K562 (cell line): ENCODE results near the gene SLC5A5. TPM values are rescaled to one million over a fixed set of nuclear protein-coding genes. Genes with fewer than 3 reads are reported as not detected.

Experiments
- CTBP1 ChIP-seq: fragments of 450-650 bp; IDR thresholded peaks from 2 replicates; pipeline ENCODE4 v1.6.1; 2016; ENCODE audit warnings: borderline replicate concordance
- DACH1 ChIP-seq: fragments of 450-650 bp; IDR thresholded peaks from 2 replicates; pipeline ENCODE4 v1.6.1; 2018; ENCODE audit not compliant: partially characterized antibody
- ERF ChIP-seq: fragments of 450-650 bp; formaldehyde crosslinking; IDR thresholded peaks from 2 replicates; pipeline ENCODE4 v1.4.0; 2020; ENCODE audit warnings: mild to moderate bottlenecking, mixed read lengths
- ESRRA ChIP-seq: fragments of 450-650 bp; IDR thresholded peaks from 2 replicates; pipeline ENCODE4 v1.6.1; 2014; ENCODE audit warnings: low read depth, mild to moderate bottlenecking, moderate library complexity, borderline replicate concordance
- FOXP1 ChIP-seq: sonication (generic); formaldehyde crosslinking; IDR thresholded peaks from 2 replicates; pipeline ENCODE4 v1.8.0; 2022; ENCODE audit warnings: mild to moderate bottlenecking, missing genetic modification reagents
- HBP1 ChIP-seq: fragments of 450-650 bp; formaldehyde crosslinking; IDR thresholded peaks from 2 replicates; pipeline ENCODE4 v1.4.0; 2022; ENCODE audit warnings: missing genetic modification characterization
- HNRNPLL ChIP-seq: fragments of 200-400 bp; formaldehyde crosslinking; IDR thresholded peaks from 2 replicates; pipeline ENCODE4 v1.6.1; 2017; ENCODE audit warnings: low read length, low read depth, mild to moderate bottlenecking; ENCODE audit not compliant: poor library complexity, severe bottlenecking
- MCM3 ChIP-seq: fragments of 450-650 bp; IDR thresholded peaks from 2 replicates; pipeline ENCODE4 v1.6.1; 2016
- MNT ChIP-seq, 2 experiments: fragments of 450-650 bp; conservative IDR thresholded peaks; 2 replicates each; pipeline ENCODE4 v1.6.1; 2017; ENCODE audit warnings: mild to moderate bottlenecking in 2 of 2, moderate library complexity in 2 of 2
- NRF1 ChIP-seq, 2 experiments: fragments of 450-650 bp; IDR thresholded peaks in 1 of 2; conservative IDR thresholded peaks in 1 of 2; 2 replicates each; pipeline ENCODE4 v1.6.1; 2014; ENCODE audit warnings: mild to moderate bottlenecking in 2 of 2
- POLR2AphosphoS2 ChIP-seq: IDR thresholded peaks from 2 replicates; pipeline ENCODE4 v1.6.1; 2012; ENCODE audit warnings: low read length, improper control_type of control experiment
- RFX1 ChIP-seq: fragments of 450-650 bp; IDR thresholded peaks from 2 replicates; pipeline ENCODE4 v1.6.1; 2016; ENCODE audit warnings: mild to moderate bottlenecking, moderate library complexity
- RFX5 ChIP-seq: IDR thresholded peaks from 2 replicates; pipeline ENCODE4 v1.6.1; 2011; ENCODE audit warnings: low read depth, mild to moderate bottlenecking, improper control_type of control experiment, low read length
- SMARCC2 ChIP-seq: fragments of 450-650 bp; IDR thresholded peaks from 2 replicates; pipeline ENCODE4 v1.6.1; 2017; ENCODE audit warnings: antibody characterized with exemption, moderate library complexity, mild to moderate bottlenecking, low read depth
- SREBF2 ChIP-seq: sonication (generic); formaldehyde crosslinking; IDR thresholded peaks from 2 replicates; pipeline ENCODE4 v1.4.0; 2020; ENCODE audit warnings: mild to moderate bottlenecking, missing genetic modification reagents
- SRSF1 ChIP-seq: fragments of 200-400 bp; formaldehyde crosslinking; IDR thresholded peaks from 2 replicates; pipeline ENCODE4 v1.6.1; 2017; ENCODE audit warnings: mild to moderate bottlenecking, low read depth, low read length, moderate library complexity
- STAT5A ChIP-seq: IDR thresholded peaks from 2 replicates; pipeline ENCODE4 v1.6.1; 2012; ENCODE audit warnings: low read length, inconsistent platforms, borderline replicate concordance
- TCF3 ChIP-seq: sonication (generic); formaldehyde crosslinking; IDR thresholded peaks from 2 replicates; pipeline ENCODE4 v1.4.0; 2020; ENCODE audit warnings: mild to moderate bottlenecking, missing genetic modification reagents
- TFE3 ChIP-seq: fragments of 450-650 bp; formaldehyde crosslinking; IDR thresholded peaks from 2 replicates; pipeline ENCODE4 v1.4.0; 2020; ENCODE audit warnings: mild to moderate bottlenecking, mixed read lengths
- USF1 ChIP-seq: sonication (generic); formaldehyde crosslinking; IDR thresholded peaks from 2 replicates; pipeline ENCODE4 v1.9.0; 2022; ENCODE audit warnings: mild to moderate bottlenecking, missing genetic modification reagents
- ZNF3 ChIP-seq: fragments of 250-450 bp; sonication (Bioruptor Pico); IDR thresholded peaks from 2 replicates; pipeline ENCODE4 v1.5.0; 2021; ENCODE audit warnings: mild to moderate bottlenecking, moderate library complexity
- ZNF445 ChIP-seq: fragments of 250-450 bp; sonication (Bioruptor Pico); IDR thresholded peaks from 2 replicates; pipeline ENCODE4 v1.4.0; 2020; ENCODE audit warnings: low read depth, mild to moderate bottlenecking, moderate library complexity
- ZNF668 ChIP-seq: fragments of 250-450 bp; sonication (Bioruptor Pico); IDR thresholded peaks from 2 replicates; pipeline ENCODE4 v1.8.0; 2022; ENCODE audit warnings: mild to moderate bottlenecking, inconsistent platforms
- ZNF695 ChIP-seq: fragments of 450-650 bp; formaldehyde crosslinking; IDR thresholded peaks from 2 replicates; pipeline ENCODE4 v1.4.0; 2020; ENCODE audit warnings: mild to moderate bottlenecking, moderate library complexity
- polyA plus RNA-seq, 8 experiments: library from polyadenylated mRNA; depleted of rRNA in 4 of 8; stranded (reverse) in 5 of 8; unstranded in 3 of 8; fragments of >200 nt; fragmentation: Nextera tagmentation in 2 of 8; fragmentation: Illumina TruSeq in 1 of 8; extraction: Ambion mirVana in 2 of 8; extraction: Trizol in 1 of 8; gene quantifications; 2 replicates each; pipeline versions ENCODE4 v1.2.1 to v1.2.3, GENCODE V29; 2011 to 2014; ENCODE audit warnings: inconsistent platforms in 1 of 8, missing spikeins in 1 of 8
- total RNA-seq, 7 experiments: library from RNA; depleted of rRNA in 6 of 7; stranded (reverse); fragments of >200 nt in 6 of 7; fragmentation: Illumina TruSeq in 2 of 7; extraction: Trizol in 2 of 7; gene quantifications; 2 replicates each; pipeline versions ENCODE4 v1.2.1 to v1.2.3, GENCODE V29; 2011 to 2021; ENCODE audit warnings: low replicate concordance in 1 of 7

Gene SLC5A5
- total and polyA plus RNA-seq, 9 of the 15 experiments (the other 6 are each of a cell fraction or from before 2014, with no cell fraction given) = 0.10 to 0.73 (median 0.23) TPM

- TF ChIP-seq MCM3 (no peak), ERF (CRISPR knock-in tag) (peak; percentile 92; the same call in 1 of the 2 replicates), ZNF445 (CRISPR knock-in tag) (no peak), DACH1 (no peak), HBP1 (CRISPR knock-in tag) (no peak), CTBP1 (peak; percentile 78), STAT5A (0 out of 2 replicates have a peak, but pooled peaks have one; percentile 30), ESRRA (peak; percentile 66; the same call in 1 of the 2 replicates), POLR2AphosphoS2 (no peak), ZNF3 (CRISPR knock-in tag) (no peak), TCF3 (CRISPR knock-in tag) (no peak), NRF1 (conservative IDR thresholded peaks at IDR 0.05 in 1 of 2, IDR thresholded peaks at IDR 0.05 in 1 of 2) (peak; percentile 93 to 94), ZNF695 (CRISPR knock-in tag) (0 out of 2 replicates have a peak, but pooled peaks have one; percentile 58), FOXP1 (CRISPR knock-in tag) (peak; percentile 90), TFE3 (CRISPR knock-in tag) (no peak; the same call in 1 of the 2 replicates), RFX5 (peak; percentile 77), ZNF668 (CRISPR knock-in tag) (0 out of 2 replicates have a peak, but pooled peaks have one; percentile 35), USF1 (CRISPR knock-in tag) (peak; percentile 97), SMARCC2 (no peak), MNT (conservative IDR thresholded peaks at IDR 0.05) (peak; percentile 99 to 100), RFX1 (no peak), SRSF1 (no peak), SREBF2 (CRISPR knock-in tag) (no peak), HNRNPLL (peak; percentile 11)
These were observed 61.0 kb downstream of the SLC5A5 start, which contains the start of gene CCDC124 (continued) for GRCh38 chr19:17932485-17933338.
